Measurements from ENCODE around the gene LCOR. TPM values are rescaled to one million over a fixed set of nuclear protein-coding genes. Genes with fewer than 3 reads are reported as not detected.

The LCOR gene
- total RNA-seq (2021) (23.9 to 28.1 TPM (median 24.2 TPM) in 3 replicates), Bru-seq, nascent RNA (percentile 82 among the genes with signal in this experiment)
- long read RNA-seq, experiment 1, full-length matches to known transcripts = 13 of 53 reads
- long read RNA-seq, experiment 1, partial matches to known transcripts = 1 of 53 reads
- long read RNA-seq, experiment 1, other reads (novel, unspliced or antisense) = 39 of 53 reads
- long read RNA-seq, experiment 2, full-length matches to known transcripts = 2 of 15 reads
- long read RNA-seq, experiment 2, partial matches to known transcripts = 0 of 15 reads
- long read RNA-seq, experiment 2, other reads (novel, unspliced or antisense) = 13 of 15 reads
- long read RNA-seq, experiment 3, partial matches to known transcripts = 1 of 6 reads
- long read RNA-seq, experiment 3, other reads (novel, unspliced or antisense) = 5 of 6 reads

DNA sequence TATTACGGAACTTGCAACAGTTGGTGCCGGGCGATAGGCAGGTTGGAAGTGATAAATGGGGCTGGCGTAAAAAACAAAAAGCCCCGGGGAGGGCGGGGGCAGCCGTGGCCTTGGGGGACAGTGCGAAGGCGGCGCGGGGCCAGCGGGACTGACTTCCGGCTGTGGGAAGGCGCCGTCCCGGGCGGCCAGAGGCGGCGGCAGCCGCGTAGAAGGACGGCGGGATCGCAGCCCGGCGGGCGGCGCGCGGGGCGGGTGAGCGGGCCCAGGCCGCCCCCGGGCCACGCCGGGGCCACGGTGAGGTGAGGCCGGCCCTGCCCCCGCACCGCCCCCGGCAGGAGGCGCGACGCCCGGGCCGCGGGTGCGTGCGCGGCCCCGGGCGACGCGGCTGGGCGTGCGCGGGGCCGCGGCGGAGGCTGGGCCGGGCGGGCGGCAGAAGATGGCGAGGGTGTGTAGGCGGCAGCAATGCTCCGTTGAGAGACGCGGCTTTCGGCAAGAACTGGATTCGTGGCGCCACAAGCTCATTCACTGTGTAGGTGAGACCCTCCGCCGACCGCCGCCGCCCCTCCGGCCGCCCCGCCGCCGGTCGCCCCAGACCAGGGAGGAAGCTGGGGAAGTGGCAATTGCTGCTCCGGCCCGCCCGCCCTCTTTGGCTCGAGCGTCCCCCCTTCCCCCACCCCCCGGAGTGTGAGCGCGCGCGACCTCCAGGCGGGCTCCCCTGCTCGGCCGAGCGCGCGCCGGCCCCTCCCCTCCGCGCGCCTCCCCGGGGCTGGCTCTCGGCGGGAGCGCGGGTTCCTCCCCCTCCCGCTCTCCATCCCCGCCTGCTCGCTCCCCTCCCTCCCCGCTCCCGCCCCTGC lies at the start of gene LCOR:
TSS of gene LCOR (plus strand) at position 432 of the 854 bp plus-strand sequence. CDS start 116,760 bp downstream, outside the sequence.
- H3K27me3 Mint-ChIP-seq (ENCODE audit: low read depth) = peaks cover 11% of the 10 kb centered on the region
- peaks cover 40% of the 10 kb centered on the region for H3K4me1 Mint-ChIP-seq
- CTCF ChIA-PET = interaction anchor here (1.0 to 1.6 kb wide), 7 partner anchors 13 to 241 kb away, joined by 3 to 8 read pairs (median 3); no protein-coding TSS in a partner anchor
- POLR2A ChIA-PET = no interaction called here
- peaks cover 2% of the 10 kb centered on the region; the same call in 1 of the 2 replicates for H3K36me3 Mint-ChIP-seq
- DNase-seq (ENCODE audit: low spot score) (peak; percentile 81), ATAC-seq (peak; percentile 65)
- peak within 1 kb of the TSS; percentile 98 for H3K27ac Mint-ChIP-seq
- peak within 1 kb of the TSS; percentile 90 for H3K4me3 Mint-ChIP-seq
- H3K9me3 Mint-ChIP-seq = no peaks in the 10 kb centered on the region
- TF ChIP-seq, protein P1, sequence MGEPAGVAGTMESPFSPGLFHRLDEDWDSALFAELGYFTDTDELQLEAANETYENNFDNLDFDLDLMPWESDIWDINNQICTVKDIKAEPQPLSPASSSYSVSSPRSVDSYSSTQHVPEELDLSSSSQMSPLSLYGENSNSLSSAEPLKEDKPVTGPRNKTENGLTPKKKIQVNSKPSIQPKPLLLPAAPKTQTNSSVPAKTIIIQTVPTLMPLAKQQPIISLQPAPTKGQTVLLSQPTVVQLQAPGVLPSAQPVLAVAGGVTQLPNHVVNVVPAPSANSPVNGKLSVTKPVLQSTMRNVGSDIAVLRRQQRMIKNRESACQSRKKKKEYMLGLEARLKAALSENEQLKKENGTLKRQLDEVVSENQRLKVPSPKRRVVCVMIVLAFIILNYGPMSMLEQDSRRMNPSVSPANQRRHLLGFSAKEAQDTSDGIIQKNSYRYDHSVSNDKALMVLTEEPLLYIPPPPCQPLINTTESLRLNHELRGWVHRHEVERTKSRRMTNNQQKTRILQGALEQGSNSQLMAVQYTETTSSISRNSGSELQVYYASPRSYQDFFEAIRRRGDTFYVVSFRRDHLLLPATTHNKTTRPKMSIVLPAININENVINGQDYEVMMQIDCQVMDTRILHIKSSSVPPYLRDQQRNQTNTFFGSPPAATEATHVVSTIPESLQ (CRISPR knock-in tag; IDR thresholded peaks at IDR 0.05) = no peak
- TF ChIP-seq TCF7 (CRISPR knock-in tag; IDR thresholded peaks at IDR 0.05; ENCODE audit: low read depth) (no peak), TEAD4 (CRISPR knock-in tag; IDR thresholded peaks at IDR 0.05) (no peak), JAZF1 (CRISPR knock-in tag; IDR thresholded peaks at IDR 0.05) (no peak), ELF4 (CRISPR knock-in tag; IDR thresholded peaks at IDR 0.05; ENCODE audit: low read depth) (no peak), SP1 (CRISPR knock-in tag; conservative IDR thresholded peaks at IDR 0.05) (peak; percentile 16; the same call in 1 of the 2 replicates), CBFB (CRISPR knock-in tag; IDR thresholded peaks at IDR 0.05; ENCODE audit: low read depth) (no peak), PRRX2 (CRISPR knock-in tag; IDR thresholded peaks at IDR 0.05) (no peak), NFYB (CRISPR knock-in tag; conservative IDR thresholded peaks at IDR 0.05; ENCODE audit: low read depth) (no peak; the same call in 1 of the 2 replicates)
- TF ChIP-seq, protein P2, sequence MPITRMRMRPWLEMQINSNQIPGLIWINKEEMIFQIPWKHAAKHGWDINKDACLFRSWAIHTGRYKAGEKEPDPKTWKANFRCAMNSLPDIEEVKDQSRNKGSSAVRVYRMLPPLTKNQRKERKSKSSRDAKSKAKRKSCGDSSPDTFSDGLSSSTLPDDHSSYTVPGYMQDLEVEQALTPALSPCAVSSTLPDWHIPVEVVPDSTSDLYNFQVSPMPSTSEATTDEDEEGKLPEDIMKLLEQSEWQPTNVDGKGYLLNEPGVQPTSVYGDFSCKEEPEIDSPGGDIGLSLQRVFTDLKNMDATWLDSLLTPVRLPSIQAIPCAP (CRISPR knock-in tag; IDR thresholded peaks at IDR 0.05) = no peak
- TF ChIP-seq, protein P3, sequence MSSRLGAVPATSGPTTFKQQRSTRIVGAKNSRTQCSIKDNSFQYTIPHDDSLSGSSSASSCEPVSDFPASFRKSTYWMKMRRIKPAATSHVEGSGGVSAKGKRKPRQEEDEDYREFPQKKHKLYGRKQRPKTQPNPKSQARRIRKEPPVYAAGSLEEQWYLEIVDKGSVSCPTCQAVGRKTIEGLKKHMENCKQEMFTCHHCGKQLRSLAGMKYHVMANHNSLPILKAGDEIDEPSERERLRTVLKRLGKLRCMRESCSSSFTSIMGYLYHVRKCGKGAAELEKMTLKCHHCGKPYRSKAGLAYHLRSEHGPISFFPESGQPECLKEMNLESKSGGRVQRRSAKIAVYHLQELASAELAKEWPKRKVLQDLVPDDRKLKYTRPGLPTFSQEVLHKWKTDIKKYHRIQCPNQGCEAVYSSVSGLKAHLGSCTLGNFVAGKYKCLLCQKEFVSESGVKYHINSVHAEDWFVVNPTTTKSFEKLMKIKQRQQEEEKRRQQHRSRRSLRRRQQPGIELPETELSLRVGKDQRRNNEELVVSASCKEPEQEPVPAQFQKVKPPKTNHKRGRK (CRISPR knock-in tag; IDR thresholded peaks at IDR 0.05; ENCODE audit: borderline replicate concordance) = no peak
- TF ChIP-seq, protein P4, sequence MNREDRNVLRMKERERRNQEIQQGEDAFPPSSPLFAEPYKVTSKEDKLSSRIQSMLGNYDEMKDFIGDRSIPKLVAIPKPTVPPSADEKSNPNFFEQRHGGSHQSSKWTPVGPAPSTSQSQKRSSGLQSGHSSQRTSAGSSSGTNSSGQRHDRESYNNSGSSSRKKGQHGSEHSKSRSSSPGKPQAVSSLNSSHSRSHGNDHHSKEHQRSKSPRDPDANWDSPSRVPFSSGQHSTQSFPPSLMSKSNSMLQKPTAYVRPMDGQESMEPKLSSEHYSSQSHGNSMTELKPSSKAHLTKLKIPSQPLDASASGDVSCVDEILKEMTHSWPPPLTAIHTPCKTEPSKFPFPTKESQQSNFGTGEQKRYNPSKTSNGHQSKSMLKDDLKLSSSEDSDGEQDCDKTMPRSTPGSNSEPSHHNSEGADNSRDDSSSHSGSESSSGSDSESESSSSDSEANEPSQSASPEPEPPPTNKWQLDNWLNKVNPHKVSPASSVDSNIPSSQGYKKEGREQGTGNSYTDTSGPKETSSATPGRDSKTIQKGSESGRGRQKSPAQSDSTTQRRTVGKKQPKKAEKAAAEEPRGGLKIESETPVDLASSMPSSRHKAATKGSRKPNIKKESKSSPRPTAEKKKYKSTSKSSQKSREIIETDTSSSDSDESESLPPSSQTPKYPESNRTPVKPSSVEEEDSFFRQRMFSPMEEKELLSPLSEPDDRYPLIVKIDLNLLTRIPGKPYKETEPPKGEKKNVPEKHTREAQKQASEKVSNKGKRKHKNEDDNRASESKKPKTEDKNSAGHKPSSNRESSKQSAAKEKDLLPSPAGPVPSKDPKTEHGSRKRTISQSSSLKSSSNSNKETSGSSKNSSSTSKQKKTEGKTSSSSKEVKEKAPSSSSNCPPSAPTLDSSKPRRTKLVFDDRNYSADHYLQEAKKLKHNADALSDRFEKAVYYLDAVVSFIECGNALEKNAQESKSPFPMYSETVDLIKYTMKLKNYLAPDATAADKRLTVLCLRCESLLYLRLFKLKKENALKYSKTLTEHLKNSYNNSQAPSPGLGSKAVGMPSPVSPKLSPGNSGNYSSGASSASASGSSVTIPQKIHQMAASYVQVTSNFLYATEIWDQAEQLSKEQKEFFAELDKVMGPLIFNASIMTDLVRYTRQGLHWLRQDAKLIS (CRISPR knock-in tag; IDR thresholded peaks at IDR 0.05; ENCODE audit: borderline replicate concordance) = no peak
- TF ChIP-seq, protein P5, sequence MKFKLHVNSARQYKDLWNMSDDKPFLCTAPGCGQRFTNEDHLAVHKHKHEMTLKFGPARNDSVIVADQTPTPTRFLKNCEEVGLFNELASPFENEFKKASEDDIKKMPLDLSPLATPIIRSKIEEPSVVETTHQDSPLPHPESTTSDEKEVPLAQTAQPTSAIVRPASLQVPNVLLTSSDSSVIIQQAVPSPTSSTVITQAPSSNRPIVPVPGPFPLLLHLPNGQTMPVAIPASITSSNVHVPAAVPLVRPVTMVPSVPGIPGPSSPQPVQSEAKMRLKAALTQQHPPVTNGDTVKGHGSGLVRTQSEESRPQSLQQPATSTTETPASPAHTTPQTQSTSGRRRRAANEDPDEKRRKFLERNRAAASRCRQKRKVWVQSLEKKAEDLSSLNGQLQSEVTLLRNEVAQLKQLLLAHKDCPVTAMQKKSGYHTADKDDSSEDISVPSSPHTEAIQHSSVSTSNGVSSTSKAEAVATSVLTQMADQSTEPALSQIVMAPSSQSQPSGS (CRISPR knock-in tag; IDR thresholded peaks at IDR 0.05; ENCODE audit: borderline replicate concordance, low read depth) = no peak
- TF ChIP-seq, protein P6, sequence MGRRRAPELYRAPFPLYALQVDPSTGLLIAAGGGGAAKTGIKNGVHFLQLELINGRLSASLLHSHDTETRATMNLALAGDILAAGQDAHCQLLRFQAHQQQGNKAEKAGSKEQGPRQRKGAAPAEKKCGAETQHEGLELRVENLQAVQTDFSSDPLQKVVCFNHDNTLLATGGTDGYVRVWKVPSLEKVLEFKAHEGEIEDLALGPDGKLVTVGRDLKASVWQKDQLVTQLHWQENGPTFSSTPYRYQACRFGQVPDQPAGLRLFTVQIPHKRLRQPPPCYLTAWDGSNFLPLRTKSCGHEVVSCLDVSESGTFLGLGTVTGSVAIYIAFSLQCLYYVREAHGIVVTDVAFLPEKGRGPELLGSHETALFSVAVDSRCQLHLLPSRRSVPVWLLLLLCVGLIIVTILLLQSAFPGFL (CRISPR knock-in tag; IDR thresholded peaks at IDR 0.05; ENCODE audit: borderline replicate concordance) = no peak
- TF ChIP-seq, protein P7, sequence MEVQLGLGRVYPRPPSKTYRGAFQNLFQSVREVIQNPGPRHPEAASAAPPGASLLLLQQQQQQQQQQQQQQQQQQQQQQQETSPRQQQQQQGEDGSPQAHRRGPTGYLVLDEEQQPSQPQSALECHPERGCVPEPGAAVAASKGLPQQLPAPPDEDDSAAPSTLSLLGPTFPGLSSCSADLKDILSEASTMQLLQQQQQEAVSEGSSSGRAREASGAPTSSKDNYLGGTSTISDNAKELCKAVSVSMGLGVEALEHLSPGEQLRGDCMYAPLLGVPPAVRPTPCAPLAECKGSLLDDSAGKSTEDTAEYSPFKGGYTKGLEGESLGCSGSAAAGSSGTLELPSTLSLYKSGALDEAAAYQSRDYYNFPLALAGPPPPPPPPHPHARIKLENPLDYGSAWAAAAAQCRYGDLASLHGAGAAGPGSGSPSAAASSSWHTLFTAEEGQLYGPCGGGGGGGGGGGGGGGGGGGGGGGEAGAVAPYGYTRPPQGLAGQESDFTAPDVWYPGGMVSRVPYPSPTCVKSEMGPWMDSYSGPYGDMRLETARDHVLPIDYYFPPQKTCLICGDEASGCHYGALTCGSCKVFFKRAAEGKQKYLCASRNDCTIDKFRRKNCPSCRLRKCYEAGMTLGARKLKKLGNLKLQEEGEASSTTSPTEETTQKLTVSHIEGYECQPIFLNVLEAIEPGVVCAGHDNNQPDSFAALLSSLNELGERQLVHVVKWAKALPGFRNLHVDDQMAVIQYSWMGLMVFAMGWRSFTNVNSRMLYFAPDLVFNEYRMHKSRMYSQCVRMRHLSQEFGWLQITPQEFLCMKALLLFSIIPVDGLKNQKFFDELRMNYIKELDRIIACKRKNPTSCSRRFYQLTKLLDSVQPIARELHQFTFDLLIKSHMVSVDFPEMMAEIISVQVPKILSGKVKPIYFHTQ (CRISPR knock-in tag; IDR thresholded peaks at IDR 0.05) = no peak
- TF ChIP-seq, protein P8, sequence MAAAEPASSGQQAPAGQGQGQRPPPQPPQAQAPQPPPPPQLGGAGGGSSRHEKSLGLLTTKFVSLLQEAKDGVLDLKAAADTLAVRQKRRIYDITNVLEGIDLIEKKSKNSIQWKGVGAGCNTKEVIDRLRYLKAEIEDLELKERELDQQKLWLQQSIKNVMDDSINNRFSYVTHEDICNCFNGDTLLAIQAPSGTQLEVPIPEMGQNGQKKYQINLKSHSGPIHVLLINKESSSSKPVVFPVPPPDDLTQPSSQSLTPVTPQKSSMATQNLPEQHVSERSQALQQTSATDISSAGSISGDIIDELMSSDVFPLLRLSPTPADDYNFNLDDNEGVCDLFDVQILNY (CRISPR knock-in tag; IDR thresholded peaks at IDR 0.05) = no peak
- TF ChIP-seq, protein P9, sequence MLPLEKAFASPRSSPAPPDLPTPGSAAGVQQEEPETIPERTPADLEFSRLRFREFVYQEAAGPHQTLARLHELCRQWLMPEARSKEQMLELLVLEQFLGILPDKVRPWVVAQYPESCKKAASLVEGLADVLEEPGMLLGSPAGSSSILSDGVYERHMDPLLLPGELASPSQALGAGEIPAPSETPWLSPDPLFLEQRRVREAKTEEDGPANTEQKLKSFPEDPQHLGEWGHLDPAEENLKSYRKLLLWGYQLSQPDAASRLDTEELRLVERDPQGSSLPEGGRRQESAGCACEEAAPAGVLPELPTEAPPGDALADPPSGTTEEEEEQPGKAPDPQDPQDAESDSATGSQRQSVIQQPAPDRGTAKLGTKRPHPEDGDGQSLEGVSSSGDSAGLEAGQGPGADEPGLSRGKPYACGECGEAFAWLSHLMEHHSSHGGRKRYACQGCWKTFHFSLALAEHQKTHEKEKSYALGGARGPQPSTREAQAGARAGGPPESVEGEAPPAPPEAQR (CRISPR knock-in tag; IDR thresholded peaks at IDR 0.05) = no peak
